H9 (cell line): ENCODE data around the gene DBI. TPM values are rescaled to one million over a fixed set of nuclear protein-coding genes. Genes with fewer than 3 reads are reported as not detected.

Experiments
- DNase-seq: peaks from one replicate; pipeline ENCODE4 v3.0.0-alpha.2; 2017
- H2AFZ ChIP-seq: one replicate; pipeline ENCODE4 v1.6.1; 2013; ENCODE audit warnings: mild to moderate bottlenecking, low read length, control low read depth, moderate library complexity
- H2AK5ac ChIP-seq: 2 replicates; pipeline ENCODE4 v1.6.1; 2013; ENCODE audit warnings: low read length, control low read depth, mixed read lengths; ENCODE audit not compliant: insufficient read length
- H2BK120ac ChIP-seq: one replicate; pipeline ENCODE4 v1.6.1; 2013; ENCODE audit warnings: low read depth, mild to moderate bottlenecking, low read length, control low read depth, inconsistent platforms; ENCODE audit not compliant: poor library complexity, severe bottlenecking
- H2BK12ac ChIP-seq: 2 replicates; pipeline ENCODE4 v1.6.1; 2013; ENCODE audit warnings: low read length, control low read depth, mixed read lengths, low read depth; ENCODE audit not compliant: insufficient read length
- H2BK15ac ChIP-seq: 2 replicates; pipeline ENCODE4 v1.6.1; 2013; ENCODE audit warnings: low read depth, low read length, control low read depth
- H2BK20ac ChIP-seq: one replicate; pipeline ENCODE4 v1.6.1; 2013; ENCODE audit warnings: low read depth, mild to moderate bottlenecking, low read length, control low read depth, inconsistent platforms; ENCODE audit not compliant: poor library complexity, severe bottlenecking
- H2BK5ac ChIP-seq: 2 replicates; pipeline ENCODE4 v1.6.1; 2013; ENCODE audit warnings: low read length, control low read depth, mixed read lengths; ENCODE audit not compliant: insufficient read length
- H3K14ac ChIP-seq: 2 replicates; pipeline ENCODE4 v1.6.1; 2013; ENCODE audit warnings: low read length, control low read depth; ENCODE audit not compliant: insufficient read depth
- H3K18ac ChIP-seq: 2 replicates; pipeline ENCODE4 v1.6.1; 2013; ENCODE audit warnings: low read depth, mild to moderate bottlenecking, mixed read lengths, low read length, control low read depth; ENCODE audit not compliant: insufficient read length
- H3K23ac ChIP-seq: 2 replicates; pipeline ENCODE4 v1.6.1; 2013; ENCODE audit warnings: low read length, control low read depth, mixed read lengths, low read depth; ENCODE audit not compliant: insufficient read length
- H3K23me2 ChIP-seq: 2 replicates; pipeline ENCODE4 v1.6.1; 2013; ENCODE audit warnings: low read depth, mild to moderate bottlenecking, mixed read lengths, low read length, control low read depth; ENCODE audit not compliant: insufficient read length, poor library complexity, severe bottlenecking
- H3K27ac ChIP-seq: 2 replicates; pipeline ENCODE4 v1.5.1; 2013; ENCODE audit warnings: low read length, control low read depth, mixed read lengths, low read depth; ENCODE audit not compliant: insufficient read length
- H3K27me3 ChIP-seq: 2 replicates; pipeline ENCODE4 v1.6.1; 2013; ENCODE audit warnings: low read length, control low read depth, inconsistent platforms; ENCODE audit not compliant: insufficient read depth
- H3K4ac ChIP-seq: 2 replicates; pipeline ENCODE4 v1.6.1; 2013; ENCODE audit warnings: low read depth, mild to moderate bottlenecking, control low read depth, inconsistent platforms, low read length, moderate library complexity
- H3K4me1 ChIP-seq: 2 replicates; pipeline ENCODE4 v1.6.1; 2013; ENCODE audit warnings: low read length, control low read depth, inconsistent platforms; ENCODE audit not compliant: insufficient read depth
- H3K4me2 ChIP-seq: 2 replicates; pipeline ENCODE4 v1.6.1; 2013; ENCODE audit warnings: low read length, control low read depth, mixed read lengths; ENCODE audit not compliant: insufficient read length, insufficient read depth
- H3K56ac ChIP-seq: 2 replicates; pipeline ENCODE4 v1.6.1; 2013; ENCODE audit warnings: low read depth, mild to moderate bottlenecking, mixed read lengths, low read length, control low read depth; ENCODE audit not compliant: insufficient read length
- H3K79me1 ChIP-seq: 2 replicates; pipeline ENCODE4 v1.6.1; 2013; ENCODE audit warnings: low read depth, mild to moderate bottlenecking, moderate library complexity, low read length, control low read depth, inconsistent platforms; ENCODE audit not compliant: insufficient read depth, poor library complexity, severe bottlenecking
- H3K79me2 ChIP-seq: 2 replicates; pipeline ENCODE4 v1.6.1; 2013; ENCODE audit warnings: low read length, control low read depth, inconsistent platforms; ENCODE audit not compliant: insufficient read depth
- H3K9ac ChIP-seq: 2 replicates; pipeline ENCODE4 v1.6.1; 2013; ENCODE audit warnings: low read length, control low read depth, mixed read lengths; ENCODE audit not compliant: insufficient read length; ENCODE audit errors: extremely low read depth
- H3K9me3 ChIP-seq: one replicate; pipeline ENCODE4 v1.6.1; 2013; ENCODE audit warnings: low read depth, low read length, inconsistent platforms; ENCODE audit not compliant: control insufficient read depth
- H3T11ph ChIP-seq: one replicate; pipeline ENCODE4 v1.6.1; 2013; ENCODE audit warnings: mild to moderate bottlenecking, low read length, control low read depth, inconsistent platforms
- H4K20me1 ChIP-seq: one replicate; pipeline ENCODE4 v1.6.1; 2013; ENCODE audit not compliant: control insufficient read depth, insufficient read length, insufficient read depth
- H4K5ac ChIP-seq: 2 replicates; pipeline ENCODE4 v1.6.1; 2013; ENCODE audit warnings: low read depth, mild to moderate bottlenecking, mixed read lengths, low read length, control low read depth; ENCODE audit not compliant: insufficient read length
- H4K8ac ChIP-seq: replicated peaks from 2 replicates; pipeline ENCODE4 v1.6.1; 2013; ENCODE audit warnings: low read length, control low read depth, mixed read lengths, low read depth; ENCODE audit not compliant: insufficient read length
- H4K91ac ChIP-seq: 2 replicates; pipeline ENCODE4 v1.6.1; 2013; ENCODE audit warnings: low read depth, mild to moderate bottlenecking, moderate library complexity, mixed read lengths, low read length, control low read depth; ENCODE audit not compliant: insufficient read length
- H3K27ac Mint-ChIP-seq, 3 experiments: 2 replicates in 2 of 3; 3 replicates in 1 of 3; pipeline ENCODE4 v1.8.0; 2020 to 2021; ENCODE audit warnings: mixed read lengths in 3 of 3, mild to moderate bottlenecking in 1 of 3, moderate library complexity in 1 of 3
- H3K27me3 Mint-ChIP-seq: 2 replicates; pipeline ENCODE4 v1.8.0; 2021; ENCODE audit warnings: low read depth, mild to moderate bottlenecking, moderate library complexity, mixed read lengths
- H3K36me3 Mint-ChIP-seq, 3 experiments: 2 replicates in 2 of 3; 3 replicates in 1 of 3; pipeline ENCODE4 v1.8.0; 2020 to 2021; ENCODE audit warnings: low read depth in 3 of 3, mixed read lengths in 3 of 3; ENCODE audit not compliant: insufficient read depth in 1 of 3
- H3K4me1 Mint-ChIP-seq, 2 experiments: 2 replicates each; pipeline ENCODE4 v1.8.0; 2020; ENCODE audit warnings: mixed read lengths in 2 of 2
- H3K4me3 Mint-ChIP-seq, 2 experiments: 2 replicates in 1 of 2; 3 replicates in 1 of 2; pipeline ENCODE4 v1.8.0; 2020 to 2021; ENCODE audit warnings: mild to moderate bottlenecking in 2 of 2, mixed read lengths in 2 of 2, moderate library complexity in 1 of 2
- H3K9me3 Mint-ChIP-seq, 2 experiments: 2 replicates in 1 of 2; 3 replicates in 1 of 2; pipeline ENCODE4 v1.8.0; 2020; ENCODE audit warnings: mild to moderate bottlenecking in 2 of 2, mixed read lengths in 2 of 2, moderate library complexity in 1 of 2
- CTCF ChIP-seq: fragments of 200-600 bp; sonication (generic); conservative IDR thresholded peaks from 3 replicates; pipeline ENCODE4 v1.8.0; 2021; ENCODE audit warnings: antibody characterized with exemption, mild to moderate bottlenecking
- WGBS: extraction: QIAGEN DNeasy Blood & Tissue Kit; methylation state at CpG from one replicate; pipeline ENCODE4 v1.1.7; 2013; ENCODE audit warnings: missing lambda C conversion rate, low lambda C conversion rate, mixed read lengths; ENCODE audit not compliant: insufficient read length; ENCODE audit errors: extremely low coverage; 5-methylcytosine and 5-hydroxymethylcytosine counted together
- total RNA-seq: library from RNA; stranded (reverse); gene quantifications from 2 replicates; pipeline ENCODE4 v1.2.1, GENCODE V29; 2021

Gene DBI
- total RNA-seq, 1 experiment from 2014 or later: 127 TPM

- no peak overlapping the region for H3K18ac ChIP-seq
These were observed 6.3 kb upstream of the DBI start for GRCh38 chr2:119360423-119360966.

More at GRCh38 chr2:119360423-119360966, 6.3 kb upstream of the DBI start:
- no peak overlapping the region for H3K9ac ChIP-seq
- no peaks in the 10 kb centered on the region for H3K27me3 Mint-ChIP-seq
- no peak overlapping the region for H3K23ac ChIP-seq
- H3T11ph ChIP-seq: no peak overlapping the region
- peaks cover 15 to 17% of the 10 kb centered on the region in 2 experiments for H3K4me1 Mint-ChIP-seq
- no peaks in the 10 kb centered on the region for H3K79me1 ChIP-seq
- no peak overlapping the region for H2BK5ac ChIP-seq
- H3K4me2 ChIP-seq: no peak overlapping the region
- no peak overlapping the region for H3K27ac ChIP-seq
- H3K14ac ChIP-seq: no peak overlapping the region
- H4K91ac ChIP-seq: no peak overlapping the region
- H2BK20ac ChIP-seq: no peak overlapping the region
- TF ChIP-seq CTCF: no peak
- H2BK120ac ChIP-seq: no peak overlapping the region
- no CpG with 5 or more reads among the region's 2 CpGs for WGBS
- H2AFZ ChIP-seq: no peak overlapping the region
- H3K27me3 ChIP-seq: no peaks in the 10 kb centered on the region
- no peaks in the 10 kb centered on the region; a peak in 1 of 7 replicates for H3K36me3 Mint-ChIP-seq
- no peak for DNase-seq
- H4K5ac ChIP-seq: no peak overlapping the region
- no peak overlapping the region for H2AK5ac ChIP-seq
- no peak overlapping the region for H3K4me3 Mint-ChIP-seq
- no peaks in the 10 kb centered on the region for H3K4me1 ChIP-seq
- H3K4ac ChIP-seq: no peak overlapping the region
- no peak overlapping the region for H3K56ac ChIP-seq
- H3K79me2 ChIP-seq: no peaks in the 10 kb centered on the region
- H3K23me2 ChIP-seq: no peaks in the 10 kb centered on the region
- no peak overlapping the region for H2BK15ac ChIP-seq
- H4K8ac ChIP-seq: no peak overlapping the region
- no peaks in the 10 kb centered on the region for H3K9me3 Mint-ChIP-seq
- no peaks in the 10 kb centered on the region for H3K9me3 ChIP-seq
- H3K27ac Mint-ChIP-seq: no peak overlapping the region
- no peaks in the 10 kb centered on the region for H4K20me1 ChIP-seq
- H2BK12ac ChIP-seq: no peak overlapping the region
